Measurements from ENCODE around the gene BICC1. TPM values are rescaled to one million over a fixed set of nuclear protein-coding genes. Genes with fewer than 3 reads are reported as not detected.

The BICC1 gene
- total and polyA plus RNA-seq, 2 of the 8 experiments (the other 6 are each of a cell fraction or from before 2014, with no cell fraction given), result 0.20 to 0.73 TPM

- Histone ChIP-seq H3K79me1 (ENCODE audit: low read depth, low read length) (no peaks in the 10 kb centered on the region), H4K91ac (replicated peaks; ENCODE audit: insufficient read length, low read length) (no peak overlapping the region), H4K8ac (ENCODE audit: extremely low read depth, insufficient read depth, low read length) (no peak overlapping the region), H3K27ac (ENCODE audit: low read depth, low read length) (no peak overlapping the region), H2AK5ac (ENCODE audit: low read depth, low read length) (no peak overlapping the region), H2BK12ac (ENCODE audit: low read depth, low read length) (no peak overlapping the region), H4K20me1 (replicated peaks in 1 of 2; ENCODE audit: control insufficient read depth in 1 of 2, insufficient read depth in 2 of 2, low read length in 2 of 2) (no peaks in the 10 kb centered on the region), H3K23ac (ENCODE audit: insufficient read length) (no peak overlapping the region), H2AFZ (ENCODE audit: low read length) (0 out of 2 replicates have a peak overlapping the region, but pooled peaks have one; percentile 7), H3K27me3 (replicated peaks in 1 of 4; ENCODE audit: control insufficient read depth in 3 of 4, extremely low read depth in 1 of 4, insufficient read depth in 3 of 4, low read length in 3 of 4) (no peaks in the 10 kb centered on the region), H4K5ac (ENCODE audit: insufficient read length, low read depth, low read length) (no peak overlapping the region), H3K9ac (replicated peaks in 1 of 4; ENCODE audit: extremely low read depth in 1 of 4, low read depth in 3 of 4, low read length in 3 of 4) (no peak overlapping the region), H3K18ac (ENCODE audit: extremely low read depth, low read length) (no peak overlapping the region), H3K4me2 (ENCODE audit: insufficient read depth in 1 of 2, low read depth in 2 of 2, low read length in 2 of 2) (no peak overlapping the region), H3K23me2 (ENCODE audit: low read depth, low read length) (no peaks in the 10 kb centered on the region), H2BK5ac (ENCODE audit: low read depth, low read length) (no peak overlapping the region), H3K9me3 (ENCODE audit: insufficient read depth in 2 of 2, low read depth in 1 of 2, low read length in 1 of 2) (no peaks in the 10 kb centered on the region), H2BK15ac (ENCODE audit: low read length) (no peak overlapping the region), H2BK20ac (ENCODE audit: low read length) (no peak overlapping the region), H3K36me3 (ENCODE audit: control insufficient read depth in 2 of 4, insufficient read depth in 4 of 4, low read length in 3 of 4) (no peaks in the 10 kb centered on the region), H3K4me3 (ENCODE audit: extremely low read depth in 1 of 4, insufficient read depth in 2 of 4, low read depth in 3 of 4, low read length in 4 of 4) (no peak overlapping the region), H3K4ac (replicated peaks; ENCODE audit: insufficient read length, low read depth, low read length) (no peak overlapping the region), H2BK120ac (replicated peaks; ENCODE audit: low read depth, low read length) (no peak overlapping the region), H3K79me2 (ENCODE audit: control insufficient read depth in 1 of 2, insufficient read depth in 2 of 2, low read length in 2 of 2) (no peaks in the 10 kb centered on the region), H3K4me1 (replicated peaks in 1 of 4; ENCODE audit: control insufficient read depth in 3 of 4, insufficient read depth in 4 of 4, low read length in 3 of 4) (peaks cover 0 to 2% (median 0%) of the 10 kb centered on the region in 4 experiments; a peak in 1 of 7 replicates), H3K56ac (replicated peaks; ENCODE audit: insufficient read length, low read depth, low read length) (no peak overlapping the region), H3K14ac (ENCODE audit: insufficient read length) (no peak overlapping the region)
- no peak for FAIRE-seq
- WGBS, 2 experiments (ENCODE audit: extremely low coverage in 1 of 2, insufficient coverage in 1 of 2, insufficient read length in 1 of 2, insufficient replicate concordance in 2 of 2, low coverage in 1 of 2, low lambda C conversion rate in 2 of 2, missing lambda C conversion rate in 1 of 2), result 100% methylated on average over 1 of the region's 1 CpG; no CpG with 5 or more reads in 1 of the 2 experiments
- TF ChIP-seq FOSL1 (IDR thresholded peaks at IDR 0.05; ENCODE audit: insufficient read depth, low read depth, low read length), result no peak
- no peak for DNase-seq (ENCODE audit: low read depth in 1 of 2, low spot score in 2 of 2)
- POLR2A ChIA-PET (ENCODE audit: partially characterized antibody), result no interaction called here
- CTCF ChIA-PET (ENCODE audit: partially characterized antibody), result interaction anchor here (1.1 to 1.3 kb wide), 4 partner anchors 13 to 332 kb away, joined by 3 to 4 read pairs (median 4); no protein-coding TSS in a partner anchor
These were observed 328.3 kb downstream of the BICC1 start for GRCh38 chr10:58840840-58841435.
